Suppressor macrophage treated with lipopolysaccharide for 1 hour (primary cell): ENCODE results near the gene EFCAB6.
A peak's percentile ranks its signal among the peaks of the same experiment; 100 is the strongest.

Source experiments
- DNase-seq, 3 donors: peaks; one replicate each; pipeline ENCODE4 v3.0.0-alpha.2; 2020 to 2022

Gene EFCAB6

GRCh38 chr22:43634316-43634715, 177.8 kb downstream of the EFCAB6 start:
- DNase-seq: no peak

- DNase-seq: no peak
Measured at GRCh38 chr22:43633631-43634285, 178.3 kb downstream of the EFCAB6 start.

- no peak for DNase-seq
Measured at GRCh38 chr22:43631846-43632245, 180.3 kb downstream of the EFCAB6 start.

GRCh38 chr22:43631201-43631600, 180.9 kb downstream of the EFCAB6 start:
- no peak for DNase-seq

GRCh38 chr22:43630451-43630850, 181.7 kb downstream of the EFCAB6 start:
- DNase-seq: no peak

GRCh38 chr22:43628250-43628649, 183.9 kb downstream of the EFCAB6 start:
- DNase-seq: no peak

GRCh38 chr22:43627485-43628213, 184.5 kb downstream of the EFCAB6 start:
- no peak for DNase-seq

- DNase-seq: no peak
Measured at GRCh38 chr22:43625242-43625641, 186.9 kb downstream of the EFCAB6 start.

GRCh38 chr22:43624144-43624998, 187.7 kb downstream of the EFCAB6 start:
- DNase-seq: no peak

- DNase-seq: peak in 2 of 3 donors; percentile 3 to 21
Measured at GRCh38 chr22:43622886-43623285, 189.2 kb downstream of the EFCAB6 start.

GRCh38 chr22:43620197-43620596, 191.9 kb downstream of the EFCAB6 start:
- DNase-seq: no peak

GRCh38 chr22:43618517-43618916, 193.6 kb downstream of the EFCAB6 start:
- no peak for DNase-seq

GRCh38 chr22:43616645-43617044, 195.5 kb downstream of the EFCAB6 start:
- DNase-seq: no peak

GRCh38 chr22:43600265-43600664, 211.8 kb downstream of the EFCAB6 start:
- DNase-seq: no peak

- no peak for DNase-seq
Measured at GRCh38 chr22:43592476-43592875, 219.6 kb downstream of the EFCAB6 start.

GRCh38 chr22:43591380-43591779, 220.7 kb downstream of the EFCAB6 start:
- no peak for DNase-seq

- no peak for DNase-seq
Measured at GRCh38 chr22:43587574-43587973, 224.5 kb downstream of the EFCAB6 start.

GRCh38 chr22:43583501-43583900, 228.6 kb downstream of the EFCAB6 start:
- no peak for DNase-seq

GRCh38 chr22:43582394-43582793, 229.7 kb downstream of the EFCAB6 start:
- DNase-seq: no peak

- no peak for DNase-seq
Measured at GRCh38 chr22:43580271-43580750, 231.8 kb downstream of the EFCAB6 start.

- no peak for DNase-seq
Measured at GRCh38 chr22:43574738-43575137, 237.4 kb downstream of the EFCAB6 start.

- no peak for DNase-seq
Measured at GRCh38 chr22:43572710-43573109, 239.4 kb downstream of the EFCAB6 start.

GRCh38 chr22:43571181-43571580, 240.9 kb downstream of the EFCAB6 start:
- DNase-seq: no peak
